ENCODE measurements around the gene CNRIP1.

DNA sequence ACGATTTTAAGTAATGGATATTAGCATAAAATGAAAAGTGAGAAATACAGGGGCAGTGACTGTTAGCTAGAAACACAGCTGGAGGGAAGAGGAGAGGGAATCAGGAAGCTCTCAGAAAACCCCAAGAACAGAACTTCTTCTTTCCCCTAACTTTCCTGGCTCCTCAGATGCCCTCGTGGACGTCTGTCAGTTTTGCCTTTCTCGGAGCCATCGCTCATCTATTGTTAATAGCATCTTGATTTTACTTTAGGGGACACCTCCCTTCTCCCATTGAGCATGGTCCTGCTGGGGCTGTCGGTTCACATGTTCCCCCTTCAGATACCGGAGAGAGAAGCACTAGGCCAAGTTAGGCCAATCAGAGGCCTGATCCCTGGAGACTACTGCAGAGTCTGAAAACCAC lies 43.0 kb upstream of the CNRIP1 start:
- TF ChIP-seq, protein P1, sequence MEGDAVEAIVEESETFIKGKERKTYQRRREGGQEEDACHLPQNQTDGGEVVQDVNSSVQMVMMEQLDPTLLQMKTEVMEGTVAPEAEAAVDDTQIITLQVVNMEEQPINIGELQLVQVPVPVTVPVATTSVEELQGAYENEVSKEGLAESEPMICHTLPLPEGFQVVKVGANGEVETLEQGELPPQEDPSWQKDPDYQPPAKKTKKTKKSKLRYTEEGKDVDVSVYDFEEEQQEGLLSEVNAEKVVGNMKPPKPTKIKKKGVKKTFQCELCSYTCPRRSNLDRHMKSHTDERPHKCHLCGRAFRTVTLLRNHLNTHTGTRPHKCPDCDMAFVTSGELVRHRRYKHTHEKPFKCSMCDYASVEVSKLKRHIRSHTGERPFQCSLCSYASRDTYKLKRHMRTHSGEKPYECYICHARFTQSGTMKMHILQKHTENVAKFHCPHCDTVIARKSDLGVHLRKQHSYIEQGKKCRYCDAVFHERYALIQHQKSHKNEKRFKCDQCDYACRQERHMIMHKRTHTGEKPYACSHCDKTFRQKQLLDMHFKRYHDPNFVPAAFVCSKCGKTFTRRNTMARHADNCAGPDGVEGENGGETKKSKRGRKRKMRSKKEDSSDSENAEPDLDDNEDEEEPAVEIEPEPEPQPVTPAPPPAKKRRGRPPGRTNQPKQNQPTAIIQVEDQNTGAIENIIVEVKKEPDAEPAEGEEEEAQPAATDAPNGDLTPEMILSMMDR (IDR thresholded peaks at IDR 0.05 in 4 of 5, conservative IDR thresholded peaks at IDR 0.05 in 1 of 5): no peak
- TF ChIP-seq POLR2A (IDR thresholded peaks at IDR 0.05): no peak

Data from gastrocnemius medialis (tissue), 4 donors.